Heart right ventricle (tissue), 16 donors: ENCODE results near the gene BHLHE40. TPM values are rescaled to one million over a fixed set of nuclear protein-coding genes. Genes with fewer than 3 reads are reported as not detected.

Experiments
- ATAC-seq, 8 donors: fragments of 200-7000 bp; cut with Tn5 transposase; one replicate each; pipeline ENCODE4 v1.9.1; 2020; ENCODE audit warnings: mild to moderate bottlenecking in 8 of 8, moderate library complexity in 8 of 8, moderate number of reproducible peaks in 1 of 8
- DNase-seq, 2 donors: peaks; one replicate each; pipeline ENCODE4 v3.0.0-alpha.2; 2020
- H3K27ac ChIP-seq, 10 donors: fragments of 200-600 bp; sonication (generic) in 2 of 10; one replicate each; pipeline versions ENCODE4 v1.5.0 to v1.8.0; 2020 to 2022; ENCODE audit warnings: mild to moderate bottlenecking in 3 of 10
- H3K27me3 ChIP-seq, 7 donors: fragments of 200-600 bp; one replicate each; pipeline ENCODE4 v1.8.0; 2021 to 2022; ENCODE audit warnings: mild to moderate bottlenecking in 2 of 7
- H3K36me3 ChIP-seq, 9 donors: fragments of 200-600 bp; sonication (generic) in 1 of 9; one replicate each; pipeline versions ENCODE4 v1.5.0 to v1.8.0; 2020 to 2022; ENCODE audit warnings: mild to moderate bottlenecking in 2 of 9
- H3K4me1 ChIP-seq, 9 donors: fragments of 200-600 bp; sonication (generic) in 1 of 9; one replicate each; pipeline versions ENCODE4 v1.5.0 to v1.8.0; 2020 to 2022; ENCODE audit warnings: mild to moderate bottlenecking in 4 of 9
- H3K4me3 ChIP-seq, 10 donors: fragments of 200-600 bp; sonication (generic) in 2 of 10; one replicate each; pipeline versions ENCODE4 v1.5.0 to v1.8.0; 2020 to 2022; ENCODE audit warnings: mild to moderate bottlenecking in 7 of 10, moderate library complexity in 2 of 10
- H3K9me3 ChIP-seq, 11 donors: fragments of 200-600 bp in 10 of 11; sonication (generic) in 2 of 11; one replicate each; pipeline versions ENCODE4 v1.5.0 to v1.8.0; 2013 to 2022; ENCODE audit warnings: mild to moderate bottlenecking in 2 of 11, control low read depth in 1 of 11, moderate library complexity in 1 of 11
- CTCF ChIP-seq, 9 donors: fragments of 200-600 bp; sonication (generic) in 2 of 9; IDR thresholded peaks; one replicate each; pipeline versions ENCODE4 v1.5.0 to v1.8.0; 2021 to 2022; ENCODE audit warnings: antibody characterized with exemption in 9 of 9, mild to moderate bottlenecking in 5 of 9, moderate library complexity in 1 of 9
- WGBS, 2 donors: extraction: QIAGEN DNeasy Blood & Tissue Kit; methylation state at CpG; one replicate each; pipeline ENCODE4 v1.1.7; 2013; ENCODE audit warnings: inconsistent platforms in 1 of 2; 5-methylcytosine and 5-hydroxymethylcytosine counted together
- intact Hi-C, 10 donors: fragments of 100-400 bp; cut with DNase I; formaldehyde crosslinking; loops; one replicate each; pipeline versions ENCODE4 v1.11.1 to v1.14.2; 2022
- polyA plus RNA-seq, 2 donors: library from polyadenylated mRNA; stranded (reverse); fragments of 200-250 nt; gene quantifications; one replicate each; pipeline ENCODE4 v1.2.3, GENCODE V29; 2013
- total RNA-seq, 10 donors: library from RNA; stranded (reverse); fragmentation: NEBNext Ultra II Directional in 3 of 10; extraction: Animal tissue kit (Norgen Biotek cat#: 25700) in 3 of 10; gene quantifications; one replicate each; pipeline versions ENCODE4 v1.2.1 to v1.2.4, GENCODE V29; 2021 to 2023
- donor health status: Arrhythmogenic right ventricular cardiomyopathy.
- donor health status: ischemic (EF 13 %, LVEDD 7.1; RV severe dilation, severe dysfunction).
- donor health status: healthy with polysubstance abuse.
- donor health status: DM: no; HTN: yes; CAD: no.
- donor health status: DM: no; HTN: no; CAD: no.
- donor health status: ischemic (EF 25% LVEDD 6.9; RV normal size, moderate dysfunction).
- donor health status: ischemic (EF 25% LVEDD 5.7; RV mildly dilated, moderate dysfunction).
- donor health status: healthy.
- donor health status: DM: yes; HTN: yes; CAD: no.
- donor health status: Ischemic cardiomyopathy.
- donor health status: ischemic (EF 35%, LVEDD 5.7; RV mildly dilated, moderate dysfunction).
- donor health status: nonischemic (EF 11% LVEDD 7.7; RV severe dilation, severe dysfunction).
- donor health status: DM: yes; HTN: yes; CAD: no.
- donor health status: PGD.
- donor health status: ischemic (EF 29% LVEDD 5.4; RV normal size, mild dysfunction).
- donor health status: nonischemic (EF 23%, LVEDD 6.1; RV moderate dilation, normal function).

Gene BHLHE40
- total and polyA plus RNA-seq, 12 donors: 10.0 to 209 (median 49.7) TPM

GRCh38 chr3:4936982-4937614 is 42.1 kb upstream of the BHLHE40 start:
- DNase-seq (no peak), ATAC-seq (no peak)
- Histone ChIP-seq H3K27me3 (no peaks in the 10 kb centered on the region), H3K4me3 (no peak overlapping the region), H3K36me3 (no peaks in the 10 kb centered on the region), H3K4me1 (no peaks in the 10 kb centered on the region), H3K27ac (no peak overlapping the region), H3K9me3 (no peaks in the 10 kb centered on the region)
- 88 to 91% methylated on average over 6 of the region's 6 CpGs for WGBS, 2 donors
- intact Hi-C loops: loop anchor here in 1 of 10 donors (10.0 kb wide), 1 partner anchor 62 kb away; no protein-coding TSS in a partner anchor
- TF ChIP-seq CTCF (IDR thresholded peaks at IDR 0.05): no peak

GRCh38 chr3:4938281-4938982 is 40.8 kb upstream of the BHLHE40 start:
- H3K36me3 ChIP-seq: no peaks in the 10 kb centered on the region
- DNase-seq (no peak), ATAC-seq (no peak)
- no peak for TF ChIP-seq CTCF (IDR thresholded peaks at IDR 0.05)
- WGBS, 2 donors: 84 to 98% methylated on average over 3 of the region's 3 CpGs
- no peaks in the 10 kb centered on the region for H3K9me3 ChIP-seq
- intact Hi-C loops: loop anchor here in 1 of 10 donors (10.0 kb wide), 1 partner anchor 64 kb away; no protein-coding TSS in a partner anchor
- no peaks in the 10 kb centered on the region for H3K4me1 ChIP-seq
- no peak overlapping the region for H3K4me3 ChIP-seq
- no peaks in the 10 kb centered on the region for H3K27me3 ChIP-seq
- no peak overlapping the region for H3K27ac ChIP-seq

GRCh38 chr3:4939276-4939675 is 40.0 kb upstream of the BHLHE40 start:
- intact Hi-C loops: loop anchor here in 1 of 10 donors (10.0 kb wide), 1 partner anchor 64 kb away; no protein-coding TSS in a partner anchor

GRCh38 chr3:4940985-4941384 is 38.3 kb upstream of the BHLHE40 start:
- no peak overlapping the region for H3K27ac ChIP-seq
- TF ChIP-seq CTCF (IDR thresholded peaks at IDR 0.05): no peak
- no peaks in the 10 kb centered on the region for H3K4me1 ChIP-seq
- no peaks in the 10 kb centered on the region for H3K27me3 ChIP-seq
- no peaks in the 10 kb centered on the region for H3K36me3 ChIP-seq
- DNase-seq (no peak), ATAC-seq (no peak)
- H3K9me3 ChIP-seq: no peaks in the 10 kb centered on the region
- 96 to 99% methylated on average over 4 of the region's 4 CpGs for WGBS, 2 donors
- H3K4me3 ChIP-seq: no peak overlapping the region
- intact Hi-C loops: no loop called here

More at GRCh38 chr3:4939276-4939675, 40.0 kb upstream of the BHLHE40 start:
- DNase-seq (no peak), ATAC-seq (no peak)
- no peak overlapping the region for H3K27ac ChIP-seq
- H3K36me3 ChIP-seq: no peaks in the 10 kb centered on the region
- H3K4me1 ChIP-seq: no peaks in the 10 kb centered on the region
- WGBS, 2 donors: 88 to 100% methylated on average over 1 to 3 of the region's 3 CpGs
- TF ChIP-seq CTCF (IDR thresholded peaks at IDR 0.05): no peak
- no peaks in the 10 kb centered on the region for H3K9me3 ChIP-seq
- H3K4me3 ChIP-seq: no peak overlapping the region
- H3K27me3 ChIP-seq: no peaks in the 10 kb centered on the region
